ENCODE measurements around the gene LSP1.

DNA sequence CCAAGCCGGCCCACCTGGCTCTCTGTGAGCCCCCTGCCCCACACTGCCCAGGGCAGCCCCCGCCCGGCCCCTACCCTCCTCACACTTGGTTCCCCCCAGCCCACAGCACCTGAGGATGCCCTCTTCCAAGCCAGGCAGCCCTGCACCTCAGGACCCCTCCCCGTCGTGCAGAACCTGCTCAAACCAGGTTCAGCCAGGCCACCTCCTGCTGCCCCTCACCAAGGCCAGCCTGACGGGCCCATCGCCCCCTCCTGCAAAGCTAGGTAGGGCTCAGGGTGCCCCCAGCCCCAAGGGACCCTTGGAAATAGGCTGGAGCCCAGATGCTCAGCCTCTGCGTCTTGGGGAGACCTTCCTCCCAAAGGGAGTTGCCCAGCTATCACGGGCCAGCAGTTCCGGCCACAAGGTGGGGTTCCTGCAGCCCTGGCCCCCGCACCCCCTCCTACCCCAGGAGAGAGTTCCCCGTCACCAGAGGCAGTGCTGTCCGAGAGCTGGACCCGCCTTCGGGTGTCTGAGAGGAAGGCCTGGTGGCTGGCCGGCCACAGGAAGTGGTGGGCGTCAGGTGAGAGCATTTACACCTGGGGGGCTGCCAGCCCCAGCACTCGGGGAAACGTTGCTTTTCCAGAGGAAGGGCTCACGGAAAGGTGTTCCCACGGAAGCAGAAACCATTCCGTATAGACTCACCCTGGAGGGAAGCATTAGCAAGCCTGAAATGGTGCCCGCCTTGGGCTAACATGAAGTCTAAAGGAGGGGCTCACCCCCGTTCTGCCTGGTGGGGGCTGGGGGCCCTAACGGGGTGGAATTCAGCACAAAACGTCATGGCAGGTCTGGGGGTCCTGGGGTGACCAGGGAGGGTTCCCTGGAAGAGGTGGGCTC lies 21.3 kb upstream of the LSP1 start:
- TF ChIP-seq, protein P1, sequence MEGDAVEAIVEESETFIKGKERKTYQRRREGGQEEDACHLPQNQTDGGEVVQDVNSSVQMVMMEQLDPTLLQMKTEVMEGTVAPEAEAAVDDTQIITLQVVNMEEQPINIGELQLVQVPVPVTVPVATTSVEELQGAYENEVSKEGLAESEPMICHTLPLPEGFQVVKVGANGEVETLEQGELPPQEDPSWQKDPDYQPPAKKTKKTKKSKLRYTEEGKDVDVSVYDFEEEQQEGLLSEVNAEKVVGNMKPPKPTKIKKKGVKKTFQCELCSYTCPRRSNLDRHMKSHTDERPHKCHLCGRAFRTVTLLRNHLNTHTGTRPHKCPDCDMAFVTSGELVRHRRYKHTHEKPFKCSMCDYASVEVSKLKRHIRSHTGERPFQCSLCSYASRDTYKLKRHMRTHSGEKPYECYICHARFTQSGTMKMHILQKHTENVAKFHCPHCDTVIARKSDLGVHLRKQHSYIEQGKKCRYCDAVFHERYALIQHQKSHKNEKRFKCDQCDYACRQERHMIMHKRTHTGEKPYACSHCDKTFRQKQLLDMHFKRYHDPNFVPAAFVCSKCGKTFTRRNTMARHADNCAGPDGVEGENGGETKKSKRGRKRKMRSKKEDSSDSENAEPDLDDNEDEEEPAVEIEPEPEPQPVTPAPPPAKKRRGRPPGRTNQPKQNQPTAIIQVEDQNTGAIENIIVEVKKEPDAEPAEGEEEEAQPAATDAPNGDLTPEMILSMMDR (conservative IDR thresholded peaks at IDR 0.05; ENCODE audit: low read depth, low read length), result no peak
- TF ChIP-seq RAD21 (IDR thresholded peaks at IDR 0.05; ENCODE audit: low read length) (no peak), CEBPB (IDR thresholded peaks at IDR 0.05; ENCODE audit: low read depth, low read length) (no peak), MXI1 (IDR thresholded peaks at IDR 0.05; ENCODE audit: borderline replicate concordance, low read depth, low read length) (no peak), POLR2A (IDR thresholded peaks at IDR 0.05; ENCODE audit: low read depth, low read length) (no peak)
